Liver (tissue), 9 donors: ENCODE results near the gene USP49. TPM values are rescaled to one million over a fixed set of nuclear protein-coding genes. Genes with fewer than 3 reads are reported as not detected.

Source experiments
- DNase-seq: peaks from one replicate; pipeline ENCODE4 v3.0.0-alpha.2; 2017; ENCODE audit warnings: low spot score
- H3K27ac ChIP-seq, 2 donors: one replicate each; pipeline ENCODE4 v1.7.0; 2013; ENCODE audit warnings: inconsistent platforms in 2 of 2, low read length in 2 of 2, control low read depth in 1 of 2, low read depth in 1 of 2, mild to moderate bottlenecking in 1 of 2
- H3K27me3 ChIP-seq, 4 donors: one replicate each; pipeline versions ENCODE4 v1.6.1 to v1.7.0; 2013; ENCODE audit warnings: low read length in 3 of 4, inconsistent platforms in 1 of 4, mild to moderate bottlenecking in 1 of 4, moderate library complexity in 1 of 4; ENCODE audit not compliant: control insufficient read depth in 4 of 4, insufficient read depth in 4 of 4
- H3K36me3 ChIP-seq, 4 donors: one replicate each; pipeline versions ENCODE4 v1.6.1 to v1.7.0; 2013; ENCODE audit warnings: low read length in 3 of 4, mild to moderate bottlenecking in 3 of 4, low read depth in 1 of 4, moderate library complexity in 1 of 4; ENCODE audit not compliant: control insufficient read depth in 4 of 4, insufficient read depth in 3 of 4
- H3K4me1 ChIP-seq, 4 donors: one replicate each; pipeline versions ENCODE4 v1.6.1 to v1.7.0; 2013; ENCODE audit warnings: low read length in 3 of 4, mild to moderate bottlenecking in 3 of 4, moderate library complexity in 1 of 4; ENCODE audit not compliant: control insufficient read depth in 4 of 4, insufficient read depth in 4 of 4
- H3K4me3 ChIP-seq, 3 donors: one replicate each; pipeline versions ENCODE4 v1.6.1 to v1.7.0; 2013; ENCODE audit warnings: low read length in 3 of 3, control low read depth in 1 of 3, low read depth in 1 of 3, mild to moderate bottlenecking in 1 of 3
- H3K9ac ChIP-seq, 2 donors: one replicate each; pipeline ENCODE4 v1.7.0; 2013; ENCODE audit warnings: low read length in 2 of 2, mild to moderate bottlenecking in 2 of 2, moderate library complexity in 2 of 2, control low read depth in 1 of 2, low read depth in 1 of 2
- H3K9me3 ChIP-seq, 4 donors: one replicate each; pipeline versions ENCODE4 v1.6.1 to v1.7.0; 2013; ENCODE audit warnings: low read length in 3 of 4; ENCODE audit not compliant: control insufficient read depth in 4 of 4
- CTCF ChIP-seq: fragments of 150-350 bp; IDR thresholded peaks from 2 replicates; pipeline ENCODE4 v1.5.1; 2017; ENCODE audit warnings: improper control_type of control experiment, low read depth, low read length; ENCODE audit not compliant: missing input control
- EGR1 ChIP-seq, 2 donors: IDR thresholded peaks; 2 replicates each; pipeline ENCODE4 v1.6.1; 2016 to 2018; ENCODE audit warnings: antibody characterized with exemption in 2 of 2, low read depth in 2 of 2
- FOXA1 ChIP-seq: IDR thresholded peaks from 2 replicates; pipeline ENCODE4 v1.6.1; 2016; ENCODE audit warnings: antibody characterized with exemption
- FOXA2 ChIP-seq: IDR thresholded peaks from 2 replicates; pipeline ENCODE4 v1.6.1; 2016; ENCODE audit warnings: antibody characterized with exemption
- GABPA ChIP-seq, 2 donors: IDR thresholded peaks in 1 of 2; conservative IDR thresholded peaks in 1 of 2; 2 replicates each; pipeline ENCODE4 v1.6.1; 2016; ENCODE audit warnings: antibody characterized with exemption in 2 of 2, mild to moderate bottlenecking in 1 of 2, moderate library complexity in 1 of 2
- HNF4G ChIP-seq: IDR thresholded peaks from 2 replicates; pipeline ENCODE4 v1.6.1; 2016; ENCODE audit warnings: antibody characterized with exemption
- JUND ChIP-seq, 2 donors: IDR thresholded peaks; 2 replicates each; pipeline ENCODE4 v1.6.1; 2016; ENCODE audit warnings: antibody characterized with exemption in 2 of 2
- MAX ChIP-seq: IDR thresholded peaks from 2 replicates; pipeline ENCODE4 v1.6.1; 2016; ENCODE audit warnings: antibody characterized with exemption
- NR2F2 ChIP-seq: IDR thresholded peaks from 2 replicates; pipeline ENCODE4 v1.6.1; 2016; ENCODE audit warnings: antibody characterized with exemption
- RAD21 ChIP-seq, 2 donors: IDR thresholded peaks; 2 replicates each; pipeline ENCODE4 v1.6.1; 2016; ENCODE audit warnings: antibody characterized with exemption in 2 of 2, mild to moderate bottlenecking in 2 of 2
- REST ChIP-seq: IDR thresholded peaks from 2 replicates; pipeline ENCODE4 v1.6.1; 2016; ENCODE audit warnings: antibody characterized with exemption, mild to moderate bottlenecking
- SP1 ChIP-seq: IDR thresholded peaks from 2 replicates; pipeline ENCODE4 v1.6.1; 2018; ENCODE audit warnings: antibody characterized with exemption, mild to moderate bottlenecking
- YY1 ChIP-seq: IDR thresholded peaks from 2 replicates; pipeline ENCODE4 v1.6.1; 2016; ENCODE audit warnings: antibody characterized with exemption, mild to moderate bottlenecking
- WGBS: extraction: QIAGEN DNeasy Blood & Tissue Kit; methylation state at CpG from one replicate; pipeline ENCODE4 v1.1.7; 2013; 5-methylcytosine and 5-hydroxymethylcytosine counted together
- polyA plus RNA-seq, 2 donors: library from polyadenylated mRNA; stranded (reverse) in 1 of 2; unstranded in 1 of 2; fragments of 200-250 nt in 1 of 2; fragments of >200 nt in 1 of 2; fragmentation: Nextera tagmentation in 1 of 2; extraction: Ambion mirVana in 1 of 2; gene quantifications; one replicate each; pipeline versions ENCODE4 v1.2.1 to v1.2.3, GENCODE V29; 2013 to 2015
- total RNA-seq, 2 donors: library from RNA; depleted of rRNA; stranded (reverse); fragments of >200 nt; gene quantifications; one replicate each; pipeline ENCODE4 v1.2.3, GENCODE V29; 2014
- TF ChIP-seq, protein P1 (sequence below): IDR thresholded peaks from 2 replicates; pipeline ENCODE4 v1.6.1; 2016; ENCODE audit warnings: antibody characterized with exemption
- donor health status: healthy.
- donor health status: healthy.
- donor health status: healthy.
- donor health status: healthy.
- donor health status: healthy.

Gene USP49
- total and polyA plus RNA-seq, 4 donors: 0.33 to 3.4 (median 1.1) TPM

DNA sequence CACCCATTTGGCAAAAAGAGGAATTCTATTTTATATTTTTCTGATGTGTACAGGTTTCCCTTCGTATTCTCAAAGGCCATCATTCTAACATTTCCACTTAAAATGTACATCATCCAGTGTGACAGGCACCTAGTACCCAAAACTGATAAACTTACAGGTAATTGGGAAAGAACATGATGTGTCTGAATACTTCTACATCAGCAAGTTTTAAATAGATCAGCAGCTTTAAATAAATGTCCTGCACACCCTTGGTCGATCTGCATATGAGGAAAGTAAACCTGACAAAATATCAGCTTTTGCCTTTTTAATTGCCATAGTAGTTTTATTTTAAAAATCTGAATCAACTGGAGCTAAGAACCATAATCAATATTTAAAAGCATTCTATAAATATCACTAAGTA, 81.2 kb downstream of the USP49 start:
- no peak for DNase-seq
- H3K36me3 ChIP-seq: no peaks in the 10 kb centered on the region
- H3K4me3 ChIP-seq: no peak overlapping the region
- no peak overlapping the region for H3K27ac ChIP-seq
- 97% methylated on average over 2 of the region's 2 CpGs for WGBS
- no peaks in the 10 kb centered on the region for H3K9me3 ChIP-seq
- no peaks in the 10 kb centered on the region for H3K27me3 ChIP-seq
- H3K4me1 ChIP-seq: no peaks in the 10 kb centered on the region
- no peak overlapping the region for H3K9ac ChIP-seq
- TF ChIP-seq HNF4G: no peak
- no peak for TF ChIP-seq RAD21 (IDR thresholded peaks at IDR 0.05)
- TF ChIP-seq MAX: no peak
- TF ChIP-seq NR2F2: no peak
- no peak for TF ChIP-seq CTCF

- H3K4me3 ChIP-seq: no peak overlapping the region
These were observed 81.7 kb downstream of the USP49 start for GRCh38 chr6:41813469-41813868.

More at GRCh38 chr6:41813469-41813868, 81.7 kb downstream of the USP49 start:
- no peaks in the 10 kb centered on the region for H3K27me3 ChIP-seq
- H3K9ac ChIP-seq: no peak overlapping the region
- no peaks in the 10 kb centered on the region for H3K4me1 ChIP-seq
- H3K27ac ChIP-seq: no peak overlapping the region
- DNase-seq: no peak
- no peak for TF ChIP-seq MAX
- no peak for TF ChIP-seq JUND (IDR thresholded peaks at IDR 0.05)
- TF ChIP-seq, protein P1, sequence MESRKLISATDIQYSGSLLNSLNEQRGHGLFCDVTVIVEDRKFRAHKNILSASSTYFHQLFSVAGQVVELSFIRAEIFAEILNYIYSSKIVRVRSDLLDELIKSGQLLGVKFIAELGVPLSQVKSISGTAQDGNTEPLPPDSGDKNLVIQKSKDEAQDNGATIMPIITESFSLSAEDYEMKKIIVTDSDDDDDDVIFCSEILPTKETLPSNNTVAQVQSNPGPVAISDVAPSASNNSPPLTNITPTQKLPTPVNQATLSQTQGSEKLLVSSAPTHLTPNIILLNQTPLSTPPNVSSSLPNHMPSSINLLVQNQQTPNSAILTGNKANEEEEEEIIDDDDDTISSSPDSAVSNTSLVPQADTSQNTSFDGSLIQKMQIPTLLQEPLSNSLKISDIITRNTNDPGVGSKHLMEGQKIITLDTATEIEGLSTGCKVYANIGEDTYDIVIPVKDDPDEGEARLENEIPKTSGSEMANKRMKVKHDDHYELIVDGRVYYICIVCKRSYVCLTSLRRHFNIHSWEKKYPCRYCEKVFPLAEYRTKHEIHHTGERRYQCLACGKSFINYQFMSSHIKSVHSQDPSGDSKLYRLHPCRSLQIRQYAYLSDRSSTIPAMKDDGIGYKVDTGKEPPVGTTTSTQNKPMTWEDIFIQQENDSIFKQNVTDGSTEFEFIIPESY: no peak
- TF ChIP-seq REST: no peak
- TF ChIP-seq GABPA (IDR thresholded peaks at IDR 0.05 in 1 of 2, conservative IDR thresholded peaks at IDR 0.05 in 1 of 2): no peak
- no peak for TF ChIP-seq CTCF
- TF ChIP-seq FOXA1: no peak
- TF ChIP-seq NR2F2: no peak
- no peak for TF ChIP-seq EGR1 (IDR thresholded peaks at IDR 0.05; ENCODE audit: low read depth in 2 of 2)
- no peak for TF ChIP-seq YY1
- TF ChIP-seq SP1: no peak
- no peak for TF ChIP-seq HNF4G
- no peak for TF ChIP-seq FOXA2
- no peaks in the 10 kb centered on the region for H3K36me3 ChIP-seq
- 97% methylated on average over 2 of the region's 2 CpGs for WGBS
- H3K9me3 ChIP-seq: no peaks in the 10 kb centered on the region
